Measurements from ENCODE around the gene ZSWIM4.
A peak's percentile ranks its signal among the peaks of the same experiment; 100 is the strongest.
"Not testable (repeated sequence)": the region's sequence is repeated elsewhere in the genome, so short reads cannot be mapped to it uniquely, and the experiment has no call there.

Gene ZSWIM4

GRCh38 chr19:13764821-13765394 is 30.3 kb upstream of the ZSWIM4 start:
- Mint-ChIP-seq H3K9me3 (no peaks in the 10 kb centered on the region), H3K36me3 (peaks cover 16% of the 10 kb centered on the region), H3K4me1 (peaks cover 21% of the 10 kb centered on the region), H3K27me3 (no peaks in the 10 kb centered on the region), H3K27ac (peak overlapping the region; percentile 51), H3K4me3 (peak overlapping the region; percentile 75)
- DNase-seq: peak; percentile 60
- CTCF ChIA-PET: interaction anchor here (0.9 to 1.0 kb wide), 3 partner anchors 8 to 97 kb away, joined by 3 to 4 read pairs (median 3); no protein-coding TSS in a partner anchor

GRCh38 chr19:13765395-13766094 is 29.7 kb upstream of the ZSWIM4 start:
- DNase-seq: no peak
- Mint-ChIP-seq H3K36me3 (peaks cover 16% of the 10 kb centered on the region), H3K4me3 (peak overlapping the region; percentile 75), H3K27me3 (no peaks in the 10 kb centered on the region), H3K4me1 (peaks cover 21% of the 10 kb centered on the region), H3K27ac (peak overlapping the region; percentile 51), H3K9me3 (no peaks in the 10 kb centered on the region)
- CTCF ChIA-PET: interaction anchor here (0.9 to 1.0 kb wide), 2 partner anchors 8 to 97 kb away, joined by 3 to 4 read pairs; no protein-coding TSS in a partner anchor

- Mint-ChIP-seq H3K27me3 (no peaks in the 10 kb centered on the region), H3K4me1 (peaks cover 21% of the 10 kb centered on the region), H3K4me3 (peak overlapping the region; percentile 75), H3K27ac (no peak overlapping the region), H3K9me3 (no peaks in the 10 kb centered on the region), H3K36me3 (peaks cover 16% of the 10 kb centered on the region)
- CTCF ChIA-PET: no interaction called here
- DNase-seq: no peak
Observed at GRCh38 chr19:13766095-13766481, 29.2 kb upstream of the ZSWIM4 start.

GRCh38 chr19:13768510-13768909 is 26.7 kb upstream of the ZSWIM4 start:
- Mint-ChIP-seq H3K36me3 (peaks cover 10% of the 10 kb centered on the region), H3K4me3 (no peak overlapping the region), H3K4me1 (peaks cover 19% of the 10 kb centered on the region), H3K27me3 (no peaks in the 10 kb centered on the region), H3K9me3 (no peaks in the 10 kb centered on the region), H3K27ac (no peak overlapping the region)
- CTCF ChIA-PET: no interaction called here
- no peak for DNase-seq

- Mint-ChIP-seq H3K4me1 (peaks cover 22% of the 10 kb centered on the region), H3K27ac (no peak overlapping the region), H3K4me3 (no peak overlapping the region), H3K36me3 (peaks cover 15% of the 10 kb centered on the region), H3K9me3 (no peaks in the 10 kb centered on the region), H3K27me3 (no peaks in the 10 kb centered on the region)
- no peak for DNase-seq
- CTCF ChIA-PET: interaction anchor here (0.8 kb wide), 1 partner anchor 84 kb away, joined by 3 read pairs; no protein-coding TSS in a partner anchor
Observed at GRCh38 chr19:13770013-13770635, 25.1 kb upstream of the ZSWIM4 start.

GRCh38 chr19:13774217-13775191 is 20.7 kb upstream of the ZSWIM4 start, which contains the start of gene C19orf53:
Gene C19orf53, plus strand, starts transcription at chr19:13774456. Its CDS starts 22 bp downstream, at chr19:13774478.
- Mint-ChIP-seq H3K4me1 (peaks cover 25% of the 10 kb centered on the region), H3K27ac (peak within 1 kb of the TSS; percentile 90), H3K9me3 (no peaks in the 10 kb centered on the region), H3K4me3 (peak within 1 kb of the TSS; percentile 97), H3K27me3 (no peaks in the 10 kb centered on the region), H3K36me3 (peaks cover 36% of the 10 kb centered on the region)
- peak; percentile 94 for DNase-seq
- CTCF ChIA-PET: interaction anchor here (0.7 to 2.3 kb wide), 5 partner anchors 9 to 497 kb away, joined by 3 to 8 read pairs (median 5); no protein-coding TSS in a partner anchor

- Mint-ChIP-seq H3K36me3 (peaks cover 33% of the 10 kb centered on the region), H3K4me3 (no peak overlapping the region), H3K4me1 (peaks cover 30% of the 10 kb centered on the region), H3K27me3 (no peaks in the 10 kb centered on the region), H3K9me3 (no peaks in the 10 kb centered on the region), H3K27ac (no peak overlapping the region)
- no peak for DNase-seq
- CTCF ChIA-PET: interaction anchor here (1.3 kb wide), 1 partner anchor 84 kb away, joined by 5 read pairs; no protein-coding TSS in a partner anchor
Observed at GRCh38 chr19:13778398-13778797, 16.8 kb upstream of the ZSWIM4 start.

GRCh38 chr19:13778847-13779246 is 16.4 kb upstream of the ZSWIM4 start:
- Mint-ChIP-seq H3K4me3 (no peak overlapping the region), H3K36me3 (peaks cover 33% of the 10 kb centered on the region), H3K27ac (no peak overlapping the region), H3K27me3 (no peaks in the 10 kb centered on the region), H3K9me3 (no peaks in the 10 kb centered on the region), H3K4me1 (peaks cover 34% of the 10 kb centered on the region)
- DNase-seq: no peak
- CTCF ChIA-PET: interaction anchor here (1.3 kb wide), 1 partner anchor 83 kb away, joined by 5 read pairs; no protein-coding TSS in a partner anchor

GRCh38 chr19:13779794-13780193 is 15.4 kb upstream of the ZSWIM4 start:
- H3K4me1 Mint-ChIP-seq: peaks cover 33% of the 10 kb centered on the region
- CTCF ChIA-PET, H3K27me3 Mint-ChIP-seq, H3K27ac Mint-ChIP-seq, DNase-seq, H3K4me3 Mint-ChIP-seq, H3K9me3 Mint-ChIP-seq: not testable (repeated sequence)
- peaks cover 29% of the 10 kb centered on the region for H3K36me3 Mint-ChIP-seq

- Mint-ChIP-seq H3K4me3 (no peak overlapping the region), H3K27ac (no peak overlapping the region), H3K9me3 (no peaks in the 10 kb centered on the region), H3K27me3 (no peaks in the 10 kb centered on the region), H3K4me1 (peaks cover 25% of the 10 kb centered on the region), H3K36me3 (peaks cover 16% of the 10 kb centered on the region)
- CTCF ChIA-PET: interaction anchor here (9.1 kb wide), 1 partner anchor 82 kb away, joined by 150 read pairs; no protein-coding TSS in a partner anchor
- no peak for DNase-seq
Observed at GRCh38 chr19:13781547-13781946, 13.7 kb upstream of the ZSWIM4 start.

- no peak for DNase-seq
- H3K27ac Mint-ChIP-seq: no peak overlapping the region
- H3K4me1 Mint-ChIP-seq: peaks cover 30% of the 10 kb centered on the region
- CTCF ChIA-PET: interaction anchor here (9.1 kb wide), 1 partner anchor 81 kb away, joined by 150 read pairs; no protein-coding TSS in a partner anchor
- no peaks in the 10 kb centered on the region for H3K27me3 Mint-ChIP-seq
- H3K4me3 Mint-ChIP-seq: no peak overlapping the region
- H3K9me3 Mint-ChIP-seq: no peaks in the 10 kb centered on the region
- peaks cover 13% of the 10 kb centered on the region for H3K36me3 Mint-ChIP-seq
Observed at GRCh38 chr19:13782537-13782936, 12.7 kb upstream of the ZSWIM4 start.

- no peak for DNase-seq
- Mint-ChIP-seq H3K4me1 (peaks cover 43% of the 10 kb centered on the region), H3K9me3 (no peaks in the 10 kb centered on the region), H3K4me3 (no peak overlapping the region), H3K27me3 (no peaks in the 10 kb centered on the region), H3K27ac (no peak overlapping the region), H3K36me3 (peaks cover 7% of the 10 kb centered on the region)
- CTCF ChIA-PET: interaction anchor here (0.6 to 9.1 kb wide), 8 partner anchors 9 to 85 kb away, joined by 3 to 150 read pairs (median 4); partner anchors contain the start of genes C19orf53 and MRI1
Observed at GRCh38 chr19:13783565-13784500, 11.4 kb upstream of the ZSWIM4 start.

All from activated naive CD4-positive, alpha-beta T cell treated with anti-CD3 and anti-CD28 coated beads, Interleukin-2, amount 10 ng/mL, durations not matched to agents 7 days and 5 days (primary cell).